SK-N-MC (cell line): ENCODE measurements around the gene ACE.

Source experiments
- DNase-seq: peaks from one replicate; pipeline ENCODE4 v3.0.0-alpha.2; 2011; ENCODE audit warnings: low read depth, low spot score
- H3K27ac ChIP-seq: fragments of 200-600 bp; sonication (generic); 2 replicates; pipeline ENCODE4 v1.5.1; 2016; ENCODE audit warnings: mixed run types
- H3K36me3 ChIP-seq: fragments of 200-600 bp; sonication (generic); 2 replicates; pipeline ENCODE4 v1.6.1; 2017; ENCODE audit warnings: antibody characterized with exemption, low read length, mixed read lengths; ENCODE audit not compliant: insufficient read depth
- H3K4me3 ChIP-seq: fragments of 200-600 bp; sonication (generic); 2 replicates; pipeline ENCODE4 v1.5.1; 2016
- H3K9ac ChIP-seq: fragments of 200-600 bp; sonication (generic); 2 replicates; pipeline ENCODE4 v1.8.0; 2017; ENCODE audit warnings: mixed run types, mixed read lengths; ENCODE audit not compliant: insufficient read length
- H3K9me3 ChIP-seq: fragments of 200-600 bp; sonication (generic); 2 replicates; pipeline ENCODE4 v1.6.1; 2017; ENCODE audit warnings: low read depth, mild to moderate bottlenecking, antibody characterized with exemption, low read length, moderate library complexity, mixed read lengths
- EZH2 ChIP-seq: fragments of 200-600 bp; sonication (generic); IDR thresholded peaks from one replicate; pipeline ENCODE4 v1.6.1; 2017; ENCODE audit warnings: antibody characterized with exemption
- FOXP2 ChIP-seq: optimal IDR thresholded peaks from 2 replicates; pipeline ENCODE3; 2011; ENCODE audit warnings: mild to moderate bottlenecking, moderate library complexity; ENCODE audit not compliant: insufficient read depth; ENCODE audit errors: extremely low read length, control extremely low read depth
- POLR2AphosphoS5 ChIP-seq: IDR thresholded peaks from 2 replicates; pipeline ENCODE4 v1.6.1; 2012; ENCODE audit warnings: mild to moderate bottlenecking, low read depth, low read length, borderline replicate concordance

The ACE gene

DNA sequence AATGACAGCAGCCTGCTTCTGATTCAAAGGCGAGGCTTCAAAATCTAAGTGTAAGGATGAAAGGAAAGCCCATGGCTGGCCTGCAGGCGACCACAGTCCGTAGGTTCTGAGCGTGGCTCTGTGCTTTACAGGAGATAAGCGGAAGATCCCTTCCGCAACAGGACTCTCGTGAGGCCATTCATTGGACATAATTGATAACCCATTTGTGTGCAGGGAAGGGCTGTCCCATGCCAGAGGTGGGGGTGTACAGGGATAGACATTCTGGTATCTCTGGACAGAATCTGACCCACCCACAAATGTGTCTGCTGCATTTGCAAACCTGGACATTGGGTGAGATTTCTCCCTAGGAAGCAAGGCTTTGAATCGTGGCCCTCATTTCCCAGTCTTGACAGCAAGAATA, 34.8 kb upstream of the ACE start:
- H3K4me3 ChIP-seq, result no peak overlapping the region
- no peak overlapping the region for H3K27ac ChIP-seq
- no peak for DNase-seq
- TF ChIP-seq FOXP2, result no peak
- no peak for TF ChIP-seq POLR2AphosphoS5
- TF ChIP-seq EZH2, result no peak
- no peak overlapping the region for H3K9ac ChIP-seq
- H3K9me3 ChIP-seq, result no peaks in the 10 kb centered on the region
- H3K36me3 ChIP-seq, result no peaks in the 10 kb centered on the region

GRCh38 chr17:63442549-63443035, 34.3 kb upstream of the ACE start:
- Histone ChIP-seq H3K36me3 (no peaks in the 10 kb centered on the region), H3K9me3 (no peaks in the 10 kb centered on the region), H3K9ac (no peak overlapping the region), H3K27ac (no peak overlapping the region), H3K4me3 (no peak overlapping the region)
- DNase-seq, result no peak
- TF ChIP-seq POLR2AphosphoS5 (no peak), EZH2 (no peak), FOXP2 (no peak)

- no peak for TF ChIP-seq FOXP2
- no peak for TF ChIP-seq POLR2AphosphoS5
- TF ChIP-seq EZH2, result no peak
- DNase-seq, result no peak
- H3K27ac ChIP-seq, result no peak overlapping the region
Measured at GRCh38 chr17:63443053-63443452, 33.8 kb upstream of the ACE start.

GRCh38 chr17:63444457-63444856, 32.4 kb upstream of the ACE start:
- Histone ChIP-seq H3K4me3 (no peak overlapping the region), H3K36me3 (no peaks in the 10 kb centered on the region)

More at GRCh38 chr17:63443053-63443452, 33.8 kb upstream of the ACE start:
- Histone ChIP-seq H3K9me3 (no peaks in the 10 kb centered on the region), H3K9ac (no peak overlapping the region), H3K36me3 (no peaks in the 10 kb centered on the region), H3K4me3 (no peak overlapping the region)

GRCh38 chr17:63445065-63445464, 31.8 kb upstream of the ACE start:
- no peaks in the 10 kb centered on the region for H3K36me3 ChIP-seq
- no peak overlapping the region for H3K27ac ChIP-seq
- DNase-seq, result no peak
- H3K9me3 ChIP-seq, result no peaks in the 10 kb centered on the region
- no peak overlapping the region for H3K4me3 ChIP-seq
- TF ChIP-seq EZH2, result no peak
- TF ChIP-seq POLR2AphosphoS5, result no peak
- H3K9ac ChIP-seq, result no peak overlapping the region

More at GRCh38 chr17:63444457-63444856, 32.4 kb upstream of the ACE start:
- TF ChIP-seq FOXP2, result no peak
- TF ChIP-seq EZH2, result no peak
- Histone ChIP-seq H3K9ac (no peak overlapping the region), H3K9me3 (no peaks in the 10 kb centered on the region), H3K27ac (no peak overlapping the region)
- DNase-seq, result no peak

- Histone ChIP-seq H3K9ac (no peak overlapping the region), H3K9me3 (no peaks in the 10 kb centered on the region), H3K4me3 (no peak overlapping the region), H3K27ac (no peak overlapping the region), H3K36me3 (no peaks in the 10 kb centered on the region)
- no peak for DNase-seq
- TF ChIP-seq FOXP2, result no peak
- no peak for TF ChIP-seq EZH2
- no peak for TF ChIP-seq POLR2AphosphoS5
Measured at GRCh38 chr17:63445571-63445953, 31.3 kb upstream of the ACE start.

- Histone ChIP-seq H3K9ac (peak within 1 kb of the TSS; percentile 64), H3K27ac (peak within 1 kb of the TSS; percentile 89), H3K4me3 (peak within 1 kb of the TSS; percentile 72), H3K36me3 (no peaks in the 10 kb centered on the region), H3K9me3 (no peaks in the 10 kb centered on the region)
- TF ChIP-seq POLR2AphosphoS5, result no peak
- no peak for TF ChIP-seq FOXP2
- no peak for TF ChIP-seq EZH2
- DNase-seq, result no peak
Measured at GRCh38 chr17:63445954-63446752, 30.7 kb upstream of the ACE start, which contains the start of gene CYB561. TSS of gene CYB561 (minus strand) at chr17:63446306. CDS start at chr17:63437547, 8,759 bp downstream.

DNA sequence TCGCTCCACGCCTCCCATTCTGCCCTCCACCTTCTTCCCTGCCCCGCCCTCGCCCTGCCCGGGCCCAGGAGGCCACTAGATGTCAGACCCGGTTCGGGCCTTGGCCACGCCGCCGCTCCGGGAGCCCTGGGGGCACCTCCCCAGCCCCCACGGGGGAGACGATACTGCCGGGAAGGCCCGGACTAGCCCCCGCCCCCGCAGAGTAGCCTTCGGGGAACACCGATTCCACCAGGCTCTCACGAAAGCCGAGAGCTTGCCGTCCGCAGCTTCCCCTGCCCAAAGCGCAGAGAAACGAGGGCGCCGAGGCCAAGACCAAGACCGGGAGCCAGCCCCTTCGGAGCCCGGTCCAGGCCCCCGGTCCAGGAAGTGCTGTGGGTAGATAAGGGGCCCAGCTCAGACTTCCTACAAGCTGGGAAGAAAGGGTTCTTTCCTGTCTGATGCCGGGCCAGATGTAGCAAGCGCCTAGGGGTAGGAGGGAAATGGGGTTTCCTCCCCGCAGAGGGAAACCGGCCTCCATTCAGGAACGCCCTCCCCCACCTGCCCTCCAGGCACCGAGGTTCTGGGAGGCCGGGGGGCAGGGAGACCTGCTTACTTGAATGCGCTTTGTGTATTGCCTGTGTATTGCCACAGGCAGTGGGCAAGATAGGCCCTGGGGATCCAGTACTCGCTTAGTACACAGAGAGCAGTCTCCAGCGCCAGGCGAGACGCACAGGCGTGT, 29.9 kb upstream of the ACE start:
- peak; percentile 63 for DNase-seq
- Histone ChIP-seq H3K4me3 (peak overlapping the region; percentile 72), H3K36me3 (no peaks in the 10 kb centered on the region), H3K27ac (peak overlapping the region; percentile 89), H3K9ac (peak overlapping the region; percentile 64), H3K9me3 (no peaks in the 10 kb centered on the region)
- no peak for TF ChIP-seq EZH2
- peak; percentile 97 for TF ChIP-seq FOXP2
- peak; percentile 65 for TF ChIP-seq POLR2AphosphoS5
